ENCODE measurements around the gene ZMIZ2.

DNA sequence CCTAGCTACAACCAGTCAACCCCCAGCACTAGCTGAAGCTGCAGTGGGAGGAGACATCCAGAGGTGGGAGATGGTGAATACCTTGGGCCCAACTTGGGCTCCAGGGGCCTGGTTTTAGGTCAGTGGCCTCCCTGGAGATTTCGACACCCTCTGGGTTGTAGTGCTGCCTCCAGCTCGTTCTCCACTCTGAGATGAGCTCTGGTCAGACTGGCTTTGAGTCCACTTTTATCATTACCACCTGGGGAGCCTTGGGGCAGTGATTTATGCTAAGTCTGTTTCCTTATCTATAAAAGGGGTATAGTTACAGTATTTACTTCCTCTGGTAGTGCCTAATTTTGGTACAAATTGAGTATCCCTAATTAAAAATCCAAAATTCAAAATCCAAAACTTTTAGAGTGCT is 70.6 kb downstream of the ZMIZ2 start:
- TF ChIP-seq, protein P1, sequence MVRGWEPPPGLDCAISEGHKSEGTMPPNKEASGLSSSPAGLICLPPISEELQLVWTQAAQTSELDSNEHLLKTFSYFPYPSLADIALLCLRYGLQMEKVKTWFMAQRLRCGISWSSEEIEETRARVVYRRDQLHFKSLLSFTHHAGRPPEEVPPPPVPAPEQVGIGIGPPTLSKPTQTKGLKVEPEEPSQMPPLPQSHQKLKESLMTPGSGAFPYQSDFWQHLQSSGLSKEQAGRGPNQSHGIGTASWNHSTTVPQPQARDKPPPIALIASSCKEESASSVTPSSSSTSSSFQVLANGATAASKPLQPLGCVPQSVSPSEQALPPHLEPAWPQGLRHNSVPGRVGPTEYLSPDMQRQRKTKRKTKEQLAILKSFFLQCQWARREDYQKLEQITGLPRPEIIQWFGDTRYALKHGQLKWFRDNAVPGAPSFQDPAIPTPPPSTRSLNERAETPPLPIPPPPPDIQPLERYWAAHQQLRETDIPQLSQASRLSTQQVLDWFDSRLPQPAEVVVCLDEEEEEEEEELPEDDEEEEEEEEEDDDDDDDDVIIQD (CRISPR knock-in tag; IDR thresholded peaks at IDR 0.05), result no peak
- TF ChIP-seq LARP7 (IDR thresholded peaks at IDR 0.05), result no peak
- no peak for TF ChIP-seq POLR2AphosphoS2 (IDR thresholded peaks at IDR 0.05; ENCODE audit: low read length)
- TF ChIP-seq POLR2A (conservative IDR thresholded peaks at IDR 0.05), result no peak
- no peak for TF ChIP-seq BRD4 (IDR thresholded peaks at IDR 0.05)
- TF ChIP-seq NFXL1 (CRISPR knock-in tag; IDR thresholded peaks at IDR 0.05), result no peak
- no peak for TF ChIP-seq ZBTB7A (IDR thresholded peaks at IDR 0.05; ENCODE audit: borderline replicate concordance, control insufficient read depth, low read depth, low read length)
- TF ChIP-seq, protein P2, sequence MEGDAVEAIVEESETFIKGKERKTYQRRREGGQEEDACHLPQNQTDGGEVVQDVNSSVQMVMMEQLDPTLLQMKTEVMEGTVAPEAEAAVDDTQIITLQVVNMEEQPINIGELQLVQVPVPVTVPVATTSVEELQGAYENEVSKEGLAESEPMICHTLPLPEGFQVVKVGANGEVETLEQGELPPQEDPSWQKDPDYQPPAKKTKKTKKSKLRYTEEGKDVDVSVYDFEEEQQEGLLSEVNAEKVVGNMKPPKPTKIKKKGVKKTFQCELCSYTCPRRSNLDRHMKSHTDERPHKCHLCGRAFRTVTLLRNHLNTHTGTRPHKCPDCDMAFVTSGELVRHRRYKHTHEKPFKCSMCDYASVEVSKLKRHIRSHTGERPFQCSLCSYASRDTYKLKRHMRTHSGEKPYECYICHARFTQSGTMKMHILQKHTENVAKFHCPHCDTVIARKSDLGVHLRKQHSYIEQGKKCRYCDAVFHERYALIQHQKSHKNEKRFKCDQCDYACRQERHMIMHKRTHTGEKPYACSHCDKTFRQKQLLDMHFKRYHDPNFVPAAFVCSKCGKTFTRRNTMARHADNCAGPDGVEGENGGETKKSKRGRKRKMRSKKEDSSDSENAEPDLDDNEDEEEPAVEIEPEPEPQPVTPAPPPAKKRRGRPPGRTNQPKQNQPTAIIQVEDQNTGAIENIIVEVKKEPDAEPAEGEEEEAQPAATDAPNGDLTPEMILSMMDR (IDR thresholded peaks at IDR 0.05 in 2 of 3, conservative IDR thresholded peaks at IDR 0.05 in 1 of 3; ENCODE audit: insufficient read depth in 2 of 3, low read depth in 1 of 3, low read length in 3 of 3), result no peak
- TF ChIP-seq SIX5 (IDR thresholded peaks at IDR 0.05; ENCODE audit: borderline replicate concordance in 1 of 2, insufficient read depth in 1 of 2, low read depth in 1 of 2, low read length in 2 of 2), result no peak
- TF ChIP-seq PCBP1 (IDR thresholded peaks at IDR 0.05; ENCODE audit: low read depth, low read length, poor library complexity, severe bottlenecking), result no peak
- no peak for TF ChIP-seq KAT7 (CRISPR knock-in tag; IDR thresholded peaks at IDR 0.05; ENCODE audit: borderline replicate concordance)
- no peak for TF ChIP-seq SRSF1 (IDR thresholded peaks at IDR 0.05; ENCODE audit: low read depth, low read length)
- TF ChIP-seq, protein P3, sequence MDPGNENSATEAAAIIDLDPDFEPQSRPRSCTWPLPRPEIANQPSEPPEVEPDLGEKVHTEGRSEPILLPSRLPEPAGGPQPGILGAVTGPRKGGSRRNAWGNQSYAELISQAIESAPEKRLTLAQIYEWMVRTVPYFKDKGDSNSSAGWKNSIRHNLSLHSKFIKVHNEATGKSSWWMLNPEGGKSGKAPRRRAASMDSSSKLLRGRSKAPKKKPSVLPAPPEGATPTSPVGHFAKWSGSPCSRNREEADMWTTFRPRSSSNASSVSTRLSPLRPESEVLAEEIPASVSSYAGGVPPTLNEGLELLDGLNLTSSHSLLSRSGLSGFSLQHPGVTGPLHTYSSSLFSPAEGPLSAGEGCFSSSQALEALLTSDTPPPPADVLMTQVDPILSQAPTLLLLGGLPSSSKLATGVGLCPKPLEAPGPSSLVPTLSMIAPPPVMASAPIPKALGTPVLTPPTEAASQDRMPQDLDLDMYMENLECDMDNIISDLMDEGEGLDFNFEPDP (CRISPR knock-in tag; IDR thresholded peaks at IDR 0.05), result no peak
